Panc1 (cell line): ENCODE measurements around the gene ACOX3. TPM values are rescaled to one million over a fixed set of nuclear protein-coding genes. Genes with fewer than 3 reads are reported as not detected.

Experiments used
- ATAC-seq: fragments of 200-7000 bp; cut with Tn5 transposase; 2 replicates; pipeline ENCODE4 v1.9.1; 2020; ENCODE audit warnings: mild to moderate bottlenecking, moderate library complexity
- BruUV-seq: library from RNA; stranded (reverse); fragments of 400-500 nt; replicated peaks from 2 replicates; lab custom pipeline; 2021; lab: Mats Ljungman, UMichigan
- CTCF ChIA-PET: fragments of 300-600 bp; sonication (Branson Sonifier 250); formaldehyde crosslinking; loops from one replicate; lab custom pipeline; 2022; ENCODE audit warnings: antibody characterized with exemption; lab: Charles Lee
- POLR2A ChIA-PET: fragments of 300-600 bp; sonication (Branson Sonifier 250); formaldehyde crosslinking; loops from one replicate; lab custom pipeline; 2022; ENCODE audit warnings: antibody characterized with exemption; lab: Charles Lee
- DNase-seq: peaks from one replicate; pipeline ENCODE4 v3.0.0-alpha.2; 2010; ENCODE audit warnings: low read depth, low spot score
- H3K27ac ChIP-seq: 2 replicates; pipeline ENCODE4 v1.5.1; 2011; ENCODE audit warnings: mild to moderate bottlenecking, low read length, inconsistent platforms
- H3K27me3 ChIP-seq: fragments of 200-500 bp; sonication (Bioruptor generic); 2 replicates; pipeline ENCODE4 v1.6.0; 2014; ENCODE audit warnings: low read length, inconsistent platforms; ENCODE audit not compliant: control insufficient read depth, insufficient read depth
- H3K36me3 ChIP-seq: fragments of 200-500 bp; sonication (Bioruptor generic); 2 replicates; pipeline ENCODE4 v1.5.1; 2014; ENCODE audit warnings: inconsistent platforms, mild to moderate bottlenecking, low read length, moderate library complexity; ENCODE audit not compliant: control insufficient read depth, insufficient read depth
- H3K4me1 ChIP-seq: 2 replicates; pipeline ENCODE4 v1.5.1; 2011; ENCODE audit warnings: inconsistent platforms, mild to moderate bottlenecking, low read length, moderate library complexity; ENCODE audit not compliant: control insufficient read depth, insufficient read depth
- H3K4me3 ChIP-seq, 2 experiments: 2 replicates each; pipeline ENCODE4 v1.5.1; 2011 to 2012; ENCODE audit warnings: low read depth in 2 of 2, low read length in 2 of 2, mild to moderate bottlenecking in 2 of 2, inconsistent platforms in 1 of 2, moderate library complexity in 1 of 2
- H3K9me3 ChIP-seq: fragments of 200-500 bp; sonication (Bioruptor generic); 2 replicates; pipeline ENCODE4 v1.5.1; 2014; ENCODE audit warnings: low read depth, mild to moderate bottlenecking, inconsistent platforms, low read length, moderate library complexity; ENCODE audit not compliant: control insufficient read depth, insufficient read depth
- CTCF ChIP-seq: fragments of 450-650 bp; IDR thresholded peaks from 2 replicates; pipeline ENCODE4 v1.5.1; 2017; ENCODE audit warnings: mild to moderate bottlenecking
- POLR2AphosphoS5 ChIP-seq: IDR thresholded peaks from 2 replicates; pipeline ENCODE4 v1.6.1; 2012; ENCODE audit warnings: mild to moderate bottlenecking, low read depth, low read length, moderate library complexity
- SIN3A ChIP-seq: IDR thresholded peaks from 2 replicates; pipeline ENCODE4 v1.6.1; 2012; ENCODE audit warnings: low read depth, mild to moderate bottlenecking, low read length, moderate library complexity, borderline replicate concordance; ENCODE audit not compliant: insufficient read depth
- TCF7L2 ChIP-seq: IDR thresholded peaks from 2 replicates; pipeline ENCODE4 v1.6.1; 2011; ENCODE audit warnings: mild to moderate bottlenecking, low read depth, low read length, inconsistent platforms
- in situ Hi-C: cut with HindIII; loops from 2 replicates; pipeline ENCODE4 v1.10.0; 2016; ENCODE audit warnings: low sequenced_read_pairs, low pct_unique_long_range_greater_than_20kb
- intact Hi-C: fragments of 100-400 bp; cut with micrococcal nuclease; formaldehyde crosslinking; loops from one replicate; pipeline ENCODE4 v1.10.0; 2022; ENCODE audit not compliant: unreplicated experiment
- total RNA-seq: library from RNA; stranded (reverse); gene quantifications from one replicate; pipeline ENCODE4 v1.2.1, GENCODE V29; 2021; ENCODE audit not compliant: unreplicated experiment
- TF ChIP-seq, protein P1 (sequence below), 2 experiments: IDR thresholded peaks; 2 replicates each; pipeline ENCODE4 v1.6.1; 2011 to 2012; ENCODE audit warnings: low read depth in 2 of 2, control low read depth in 1 of 2, low read length in 1 of 2, mild to moderate bottlenecking in 1 of 2, moderate library complexity in 1 of 2; ENCODE audit not compliant: insufficient read depth in 1 of 2

The ACOX3 gene
- total RNA-seq, 1 experiment from 2014 or later, result 15.4 TPM

- Histone ChIP-seq H3K9me3 (no peaks in the 10 kb centered on the region), H3K27me3 (no peaks in the 10 kb centered on the region), H3K27ac (peak overlapping the region; percentile 79), H3K4me3 (peak overlapping the region; percentile 60 to 79), H3K36me3 (no peaks in the 10 kb centered on the region), H3K4me1 (peaks cover 3% of the 10 kb centered on the region; the same call in 1 of the 2 replicates)
- in situ Hi-C loops, result no loop called here
- intact Hi-C loops, result no loop called here
- DNase-seq (no peak), ATAC-seq (peak; percentile 71)
- TF ChIP-seq CTCF, result no peak
- TF ChIP-seq TCF7L2, result no peak
- no peak for TF ChIP-seq SIN3A
- ChIA-PET POLR2A (no interaction called here), CTCF (no interaction called here)
- no TSS peak for BruUV-seq
Measured at GRCh38 chr4:8427761-8428287, 12.7 kb downstream of the ACOX3 start.

- CTCF ChIA-PET, result no interaction called here
- H3K27me3 ChIP-seq, result no peaks in the 10 kb centered on the region
- H3K4me3 ChIP-seq, result peak overlapping the region; percentile 60 to 79
- DNase-seq (no peak), ATAC-seq (no peak)
- H3K36me3 ChIP-seq, result no peaks in the 10 kb centered on the region
- intact Hi-C loops, result no loop called here
- BruUV-seq, result no TSS peak
- POLR2A ChIA-PET, result no interaction called here
- peaks cover 3% of the 10 kb centered on the region; the same call in 1 of the 2 replicates for H3K4me1 ChIP-seq
- in situ Hi-C loops, result no loop called here
- H3K9me3 ChIP-seq, result no peaks in the 10 kb centered on the region
- no peak overlapping the region for H3K27ac ChIP-seq
- TF ChIP-seq SIN3A, result no peak
- TF ChIP-seq, protein P1, sequence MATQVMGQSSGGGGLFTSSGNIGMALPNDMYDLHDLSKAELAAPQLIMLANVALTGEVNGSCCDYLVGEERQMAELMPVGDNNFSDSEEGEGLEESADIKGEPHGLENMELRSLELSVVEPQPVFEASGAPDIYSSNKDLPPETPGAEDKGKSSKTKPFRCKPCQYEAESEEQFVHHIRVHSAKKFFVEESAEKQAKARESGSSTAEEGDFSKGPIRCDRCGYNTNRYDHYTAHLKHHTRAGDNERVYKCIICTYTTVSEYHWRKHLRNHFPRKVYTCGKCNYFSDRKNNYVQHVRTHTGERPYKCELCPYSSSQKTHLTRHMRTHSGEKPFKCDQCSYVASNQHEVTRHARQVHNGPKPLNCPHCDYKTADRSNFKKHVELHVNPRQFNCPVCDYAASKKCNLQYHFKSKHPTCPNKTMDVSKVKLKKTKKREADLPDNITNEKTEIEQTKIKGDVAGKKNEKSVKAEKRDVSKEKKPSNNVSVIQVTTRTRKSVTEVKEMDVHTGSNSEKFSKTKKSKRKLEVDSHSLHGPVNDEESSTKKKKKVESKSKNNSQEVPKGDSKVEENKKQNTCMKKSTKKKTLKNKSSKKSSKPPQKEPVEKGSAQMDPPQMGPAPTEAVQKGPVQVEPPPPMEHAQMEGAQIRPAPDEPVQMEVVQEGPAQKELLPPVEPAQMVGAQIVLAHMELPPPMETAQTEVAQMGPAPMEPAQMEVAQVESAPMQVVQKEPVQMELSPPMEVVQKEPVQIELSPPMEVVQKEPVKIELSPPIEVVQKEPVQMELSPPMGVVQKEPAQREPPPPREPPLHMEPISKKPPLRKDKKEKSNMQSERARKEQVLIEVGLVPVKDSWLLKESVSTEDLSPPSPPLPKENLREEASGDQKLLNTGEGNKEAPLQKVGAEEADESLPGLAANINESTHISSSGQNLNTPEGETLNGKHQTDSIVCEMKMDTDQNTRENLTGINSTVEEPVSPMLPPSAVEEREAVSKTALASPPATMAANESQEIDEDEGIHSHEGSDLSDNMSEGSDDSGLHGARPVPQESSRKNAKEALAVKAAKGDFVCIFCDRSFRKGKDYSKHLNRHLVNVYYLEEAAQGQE (IDR thresholded peaks at IDR 0.05; ENCODE audit: insufficient read depth in 1 of 2, low read depth in 2 of 2, low read length in 1 of 2), result no peak
- no peak for TF ChIP-seq TCF7L2
- no peak for TF ChIP-seq POLR2AphosphoS5
- TF ChIP-seq CTCF, result no peak
Measured at GRCh38 chr4:8427262-8427661, 13.3 kb downstream of the ACOX3 start.
